GM19324 (cell line): ENCODE data around the gene GDPD3.

ENCODE experiments used
- ATAC-seq: cut with Tn5 transposase; IDR thresholded peaks from one replicate; pipeline ENCODE4 v1.9.1; 2021; ENCODE audit warnings: mild to moderate bottlenecking, moderate library complexity; ENCODE audit not compliant: unreplicated experiment, low FRiP score

GDPD3 gene

GRCh38 chr16:30113031-30113710 lies at the start of gene GDPD3:
Gene GDPD3 (minus strand): TSS chr16:30113537. CDS start chr16:30113478, 59 bp downstream.
- no peak for ATAC-seq

GRCh38 chr16:30157214-30157613 lies 43.9 kb upstream of the GDPD3 start:
- ATAC-seq, result no peak

GRCh38 chr16:30155188-30155587 lies 41.9 kb upstream of the GDPD3 start:
- no peak for ATAC-seq

GRCh38 chr16:30152517-30152916 lies 39.2 kb upstream of the GDPD3 start:
- ATAC-seq, result no peak

GRCh38 chr16:30151091-30151490 lies 37.8 kb upstream of the GDPD3 start:
- ATAC-seq, result no peak

GRCh38 chr16:30149250-30149930 lies 36.1 kb upstream of the GDPD3 start:
- no peak for ATAC-seq

- ATAC-seq, result no peak
Observed at GRCh38 chr16:30147843-30148510, 34.6 kb upstream of the GDPD3 start.

- no peak for ATAC-seq
Observed at GRCh38 chr16:30145657-30146056, 32.3 kb upstream of the GDPD3 start.

- no peak for ATAC-seq
Observed at GRCh38 chr16:30144917-30145316, 31.6 kb upstream of the GDPD3 start.

GRCh38 chr16:30144017-30144416 lies 30.7 kb upstream of the GDPD3 start:
- no peak for ATAC-seq

GRCh38 chr16:30143347-30143702 lies 30.0 kb upstream of the GDPD3 start:
- ATAC-seq, result no peak

GRCh38 chr16:30142672-30143346 lies 29.5 kb upstream of the GDPD3 start:
- no peak for ATAC-seq

- ATAC-seq, result no peak
Observed at GRCh38 chr16:30141750-30142149, 28.4 kb upstream of the GDPD3 start.

GRCh38 chr16:30139583-30140481 lies 26.5 kb upstream of the GDPD3 start:
- no peak for ATAC-seq

GRCh38 chr16:30137897-30138296 lies 24.6 kb upstream of the GDPD3 start:
- no peak for ATAC-seq

GRCh38 chr16:30136971-30137605 lies 23.8 kb upstream of the GDPD3 start:
- no peak for ATAC-seq

- ATAC-seq, result no peak
Observed at GRCh38 chr16:30132591-30132990, 19.3 kb upstream of the GDPD3 start.

GRCh38 chr16:30131869-30132475 lies 18.6 kb upstream of the GDPD3 start:
- no peak for ATAC-seq

- ATAC-seq, result no peak
Observed at GRCh38 chr16:30127993-30128392, 14.7 kb upstream of the GDPD3 start.
